ENCODE data around the gene TOMM5.

Gene TOMM5

DNA sequence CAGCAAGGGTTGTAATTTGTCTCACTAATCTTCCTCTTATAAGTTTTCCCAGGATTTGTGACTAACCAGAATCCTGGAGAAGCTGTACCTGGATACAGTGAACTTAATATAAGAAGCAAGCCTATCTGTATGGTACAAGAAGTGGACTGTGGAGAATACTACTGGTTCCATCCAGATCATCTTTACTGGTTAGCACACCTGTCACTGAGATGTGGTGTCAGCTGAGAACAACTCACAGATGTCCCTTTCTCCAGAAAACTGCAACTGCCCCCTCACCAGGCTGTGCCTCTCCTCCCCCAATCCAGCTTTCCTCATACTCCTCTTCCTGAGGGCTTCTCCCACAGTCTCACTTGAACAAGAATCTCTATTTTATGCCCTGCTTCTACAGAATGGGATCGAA is 21.1 kb downstream of the TOMM5 start:
- Histone ChIP-seq H2BK15ac (ENCODE audit: low read depth, poor library complexity, severe bottlenecking) (no peak overlapping the region), H3K18ac (ENCODE audit: low read depth in 1 of 2, low read length in 2 of 2) (no peak overlapping the region), H3K4ac (ENCODE audit: low read depth in 1 of 2, low read length in 2 of 2) (no peak overlapping the region), H3K14ac (ENCODE audit: low read length in 2 of 2) (no peak overlapping the region), H2AFZ (ENCODE audit: low read depth, low read length) (no peak overlapping the region), H2BK12ac (ENCODE audit: low read length in 2 of 2) (no peak overlapping the region), H3K23ac (ENCODE audit: low read length in 2 of 2) (no peak overlapping the region), H3K9me3 (ENCODE audit: control insufficient read depth, low read length) (no peaks in the 10 kb centered on the region), H3K27me3 (ENCODE audit: control insufficient read depth in 1 of 2, insufficient read depth in 1 of 2, low read length in 2 of 2) (no peaks in the 10 kb centered on the region), H3K4me2 (ENCODE audit: low read length, poor library complexity, severe bottlenecking) (no peak overlapping the region), H3K4me3 (ENCODE audit: insufficient read depth in 1 of 2, low read depth in 1 of 2, low read length in 2 of 2) (no peak overlapping the region), H4K91ac (ENCODE audit: low read length) (no peak overlapping the region), H2AK5ac (ENCODE audit: low read length, severe bottlenecking) (no peak overlapping the region), H3K4me1 (ENCODE audit: control insufficient read depth, insufficient read depth, low read depth, low read length) (peaks cover 3% of the 10 kb centered on the region), H3K36me3 (ENCODE audit: control insufficient read depth in 1 of 2, insufficient read depth in 2 of 2, low read depth in 1 of 2, low read length in 2 of 2) (peaks cover 3 to 11% of the 10 kb centered on the region in 2 experiments), H3K79me1 (replicated peaks; ENCODE audit: low read length, poor library complexity, severe bottlenecking) (peaks cover 36% of the 10 kb centered on the region), H2BK120ac (ENCODE audit: low read depth, low read length) (no peak overlapping the region), H3K9ac (ENCODE audit: low read length) (no peak overlapping the region), H2BK5ac (ENCODE audit: low read depth, low read length, poor library complexity, severe bottlenecking) (no peak overlapping the region), H3K27ac (ENCODE audit: low read length, poor library complexity, severe bottlenecking) (no peak overlapping the region), H4K8ac (ENCODE audit: low read length) (no peak overlapping the region)
- no peak for DNase-seq
- no CpG with 5 or more reads among the region's 1 CpG for WGBS

DNA sequence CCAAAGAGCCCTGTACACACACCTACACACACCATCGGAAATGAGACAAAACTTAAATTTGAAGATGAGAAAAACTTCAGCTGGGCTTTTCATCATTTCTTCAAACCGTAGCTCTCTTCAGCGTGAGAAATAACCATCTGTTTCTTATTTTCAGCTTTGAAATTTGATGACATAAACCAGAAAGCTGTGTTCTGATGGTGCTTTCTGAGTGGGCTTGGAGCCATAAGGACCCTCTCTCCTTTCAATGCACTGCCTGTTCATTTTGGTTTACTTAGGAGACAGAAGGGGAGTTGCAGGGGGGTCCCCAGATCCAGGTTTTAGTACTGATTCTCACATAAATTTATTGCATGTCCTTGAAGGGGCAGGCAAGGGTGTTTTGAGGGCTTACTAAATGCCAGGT is 25.7 kb downstream of the TOMM5 start:
- H3K4me2 ChIP-seq (ENCODE audit: low read length, poor library complexity, severe bottlenecking): no peak overlapping the region
- peak overlapping the region; percentile 27 for H3K9ac ChIP-seq (ENCODE audit: low read length)
- no peak overlapping the region for H2AFZ ChIP-seq (ENCODE audit: low read depth, low read length)
- no peak overlapping the region for H3K14ac ChIP-seq (ENCODE audit: low read length in 2 of 2)
- no peak overlapping the region for H4K91ac ChIP-seq (ENCODE audit: low read length)
- WGBS: 100% methylated on average over 3 of the region's 3 CpGs
- H3K36me3 ChIP-seq (ENCODE audit: control insufficient read depth in 1 of 2, insufficient read depth in 2 of 2, low read depth in 1 of 2, low read length in 2 of 2): peaks cover 7 to 15% of the 10 kb centered on the region in 2 experiments
- no peak overlapping the region for H3K23ac ChIP-seq (ENCODE audit: low read length in 2 of 2)
- no peak overlapping the region for H3K27ac ChIP-seq (ENCODE audit: low read length, poor library complexity, severe bottlenecking)
- no peak overlapping the region for H2BK5ac ChIP-seq (ENCODE audit: low read depth, low read length, poor library complexity, severe bottlenecking)
- no peak overlapping the region for H3K4ac ChIP-seq (ENCODE audit: low read depth in 1 of 2, low read length in 2 of 2)
- no peak overlapping the region for H3K18ac ChIP-seq (ENCODE audit: low read depth in 1 of 2, low read length in 2 of 2)
- H3K9me3 ChIP-seq (ENCODE audit: control insufficient read depth, low read length): no peaks in the 10 kb centered on the region
- H3K4me3 ChIP-seq (ENCODE audit: insufficient read depth in 1 of 2, low read depth in 1 of 2, low read length in 2 of 2): no peak overlapping the region
- H2BK15ac ChIP-seq (ENCODE audit: low read depth, poor library complexity, severe bottlenecking): no peak overlapping the region
- H3K27me3 ChIP-seq (ENCODE audit: control insufficient read depth in 1 of 2, insufficient read depth in 1 of 2, low read length in 2 of 2): no peaks in the 10 kb centered on the region
- peaks cover 41% of the 10 kb centered on the region for H3K79me1 ChIP-seq (replicated peaks; ENCODE audit: low read length, poor library complexity, severe bottlenecking)
- H3K4me1 ChIP-seq (ENCODE audit: control insufficient read depth, insufficient read depth, low read depth, low read length): no peaks in the 10 kb centered on the region
- H4K8ac ChIP-seq (ENCODE audit: low read length): no peak overlapping the region
- no peak overlapping the region for H2BK12ac ChIP-seq (ENCODE audit: low read length in 2 of 2)
- no peak overlapping the region for H2BK120ac ChIP-seq (ENCODE audit: low read depth, low read length)
- H2AK5ac ChIP-seq (ENCODE audit: low read length, severe bottlenecking): no peak overlapping the region
- no peak for DNase-seq

DNA sequence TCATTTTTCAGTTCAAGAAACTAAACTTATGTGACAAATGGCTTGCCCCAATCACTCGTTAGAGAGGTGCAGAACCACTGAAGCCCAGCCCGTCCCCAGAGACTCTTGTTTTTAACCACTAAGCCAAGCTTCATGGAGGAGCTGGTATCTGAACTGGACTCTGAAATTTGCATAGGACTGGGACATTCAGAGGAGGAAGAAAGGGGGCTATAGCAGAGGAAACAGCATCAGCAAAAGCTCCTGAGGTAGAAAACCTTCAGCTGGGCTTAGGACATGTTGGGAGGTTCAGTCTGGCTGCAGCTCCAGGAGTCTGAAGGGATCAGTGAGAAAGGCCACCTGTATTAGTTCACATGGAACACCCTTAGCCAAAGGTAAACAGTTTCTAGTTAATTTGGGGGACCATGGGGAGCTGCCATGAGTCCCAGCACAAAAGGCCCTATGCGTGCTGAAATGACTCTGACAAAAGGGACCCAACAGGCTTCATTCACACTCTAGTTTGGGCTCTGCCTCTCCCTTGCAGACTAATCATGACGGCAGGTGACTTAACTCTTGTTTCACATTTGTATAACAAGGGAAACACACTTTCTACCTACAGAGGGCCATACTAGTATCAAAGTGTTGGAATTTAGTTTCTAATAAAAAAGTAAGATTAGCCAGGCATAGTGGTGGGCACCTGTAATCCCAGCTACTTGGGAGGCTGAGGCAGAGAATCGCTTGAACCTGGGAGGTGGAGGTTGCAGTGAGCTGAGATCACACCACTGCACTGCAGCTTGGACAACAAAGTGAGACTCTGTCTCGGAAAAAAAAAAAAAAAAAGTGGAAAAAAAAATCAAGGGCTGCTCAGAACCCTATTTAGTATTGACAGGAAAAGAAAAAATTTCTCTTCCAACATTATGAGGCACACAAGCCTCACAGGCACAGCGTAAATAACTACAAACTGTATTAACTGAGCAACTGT is 26.5 kb downstream of the TOMM5 start:
- Histone ChIP-seq H3K23ac (ENCODE audit: low read length in 2 of 2) (no peak overlapping the region), H3K14ac (ENCODE audit: low read length in 2 of 2) (no peak overlapping the region), H3K4ac (ENCODE audit: low read depth in 1 of 2, low read length in 2 of 2) (no peak overlapping the region), H2BK5ac (ENCODE audit: low read depth, low read length, poor library complexity, severe bottlenecking) (no peak overlapping the region), H3K4me3 (ENCODE audit: insufficient read depth in 1 of 2, low read depth in 1 of 2, low read length in 2 of 2) (no peak overlapping the region), H3K36me3 (ENCODE audit: control insufficient read depth in 1 of 2, insufficient read depth in 2 of 2, low read depth in 1 of 2, low read length in 2 of 2) (peaks cover 7 to 17% of the 10 kb centered on the region in 2 experiments), H3K9me3 (ENCODE audit: control insufficient read depth, low read length) (no peaks in the 10 kb centered on the region), H3K27me3 (ENCODE audit: control insufficient read depth in 1 of 2, insufficient read depth in 1 of 2, low read length in 2 of 2) (no peaks in the 10 kb centered on the region), H3K18ac (ENCODE audit: low read depth in 1 of 2, low read length in 2 of 2) (no peak overlapping the region), H3K79me1 (replicated peaks; ENCODE audit: low read length, poor library complexity, severe bottlenecking) (peaks cover 40% of the 10 kb centered on the region), H3K4me2 (ENCODE audit: low read length, poor library complexity, severe bottlenecking) (no peak overlapping the region), H4K8ac (ENCODE audit: low read length) (no peak overlapping the region), H4K91ac (ENCODE audit: low read length) (no peak overlapping the region), H2AFZ (ENCODE audit: low read depth, low read length) (no peak overlapping the region), H3K27ac (ENCODE audit: low read length, poor library complexity, severe bottlenecking) (no peak overlapping the region), H3K4me1 (ENCODE audit: control insufficient read depth, insufficient read depth, low read depth, low read length) (no peaks in the 10 kb centered on the region), H2BK120ac (ENCODE audit: low read depth, low read length) (no peak overlapping the region), H2BK12ac (ENCODE audit: low read length in 2 of 2) (no peak overlapping the region), H2BK15ac (ENCODE audit: low read depth, poor library complexity, severe bottlenecking) (no peak overlapping the region), H2AK5ac (ENCODE audit: low read length, severe bottlenecking) (no peak overlapping the region), H3K9ac (ENCODE audit: low read length) (peak overlapping the region; percentile 27)
- DNase-seq: no peak
- WGBS: 95% methylated on average over 4 of the region's 7 CpGs

DNA sequence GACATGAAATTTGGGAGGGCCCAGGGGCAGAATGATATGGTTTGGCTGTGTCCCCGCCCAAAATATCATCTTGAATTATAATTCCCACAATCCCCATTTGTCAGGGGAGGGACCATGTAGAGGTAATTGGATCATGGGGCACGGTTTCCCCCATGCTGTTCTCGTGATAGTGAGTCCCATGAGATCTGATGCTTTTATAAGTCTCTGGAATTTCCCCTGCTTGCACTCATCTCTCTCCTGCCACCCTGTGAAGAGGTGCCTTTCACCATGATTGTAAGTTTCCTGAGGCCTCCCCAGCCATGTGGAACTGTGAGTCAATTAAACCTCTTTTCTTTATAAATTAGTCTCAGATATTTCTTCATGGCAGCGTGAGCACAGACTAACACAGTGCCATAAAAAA is 27.5 kb downstream of the TOMM5 start:
- H2BK5ac ChIP-seq (ENCODE audit: low read depth, low read length, poor library complexity, severe bottlenecking): no peak overlapping the region
- H3K23ac ChIP-seq (ENCODE audit: low read length in 2 of 2): no peak overlapping the region

More for the DNA sequence above, 27.5 kb downstream of the TOMM5 start:
- no peaks in the 10 kb centered on the region for H3K27me3 ChIP-seq (ENCODE audit: control insufficient read depth in 1 of 2, insufficient read depth in 1 of 2, low read length in 2 of 2)
- H3K4ac ChIP-seq (ENCODE audit: low read depth in 1 of 2, low read length in 2 of 2): no peak overlapping the region
- no peak for DNase-seq
- H2AK5ac ChIP-seq (ENCODE audit: low read length, severe bottlenecking): no peak overlapping the region
- H2BK15ac ChIP-seq (ENCODE audit: low read depth, poor library complexity, severe bottlenecking): no peak overlapping the region
- no peaks in the 10 kb centered on the region for H3K4me1 ChIP-seq (ENCODE audit: control insufficient read depth, insufficient read depth, low read depth, low read length)
- no peak overlapping the region for H3K14ac ChIP-seq (ENCODE audit: low read length in 2 of 2)
- no peak overlapping the region for H3K4me3 ChIP-seq (ENCODE audit: insufficient read depth in 1 of 2, low read depth in 1 of 2, low read length in 2 of 2)
- no peak overlapping the region for H3K9ac ChIP-seq (ENCODE audit: low read length)
- no peak overlapping the region for H4K91ac ChIP-seq (ENCODE audit: low read length)
- no peak overlapping the region for H3K4me2 ChIP-seq (ENCODE audit: low read length, poor library complexity, severe bottlenecking)
- H3K27ac ChIP-seq (ENCODE audit: low read length, poor library complexity, severe bottlenecking): no peak overlapping the region
- H3K9me3 ChIP-seq (ENCODE audit: control insufficient read depth, low read length): no peaks in the 10 kb centered on the region
- H2BK12ac ChIP-seq (ENCODE audit: low read length in 2 of 2): no peak overlapping the region
- peaks cover 44% of the 10 kb centered on the region for H3K79me1 ChIP-seq (replicated peaks; ENCODE audit: low read length, poor library complexity, severe bottlenecking)
- H2AFZ ChIP-seq (ENCODE audit: low read depth, low read length): no peak overlapping the region
- no peak overlapping the region for H4K8ac ChIP-seq (ENCODE audit: low read length)
- no peak overlapping the region for H3K18ac ChIP-seq (ENCODE audit: low read depth in 1 of 2, low read length in 2 of 2)
- H3K36me3 ChIP-seq (ENCODE audit: control insufficient read depth in 1 of 2, insufficient read depth in 2 of 2, low read depth in 1 of 2, low read length in 2 of 2): peaks cover 7 to 16% of the 10 kb centered on the region in 2 experiments
- 100% methylated on average over 3 of the region's 4 CpGs for WGBS
- H2BK120ac ChIP-seq (ENCODE audit: low read depth, low read length): no peak overlapping the region
